C4-2B (cell line): ENCODE results near the gene SLC2A5.

ENCODE experiments used
- H3K27ac ChIP-seq: fragments of 450-650 bp; 2 replicates; pipeline ENCODE4 v1.5.1; 2017
- CTCF ChIP-seq: fragments of 450-650 bp; conservative IDR thresholded peaks from 2 replicates; pipeline ENCODE4 v1.5.1; 2017; ENCODE audit warnings: mild to moderate bottlenecking
- ZFX ChIP-seq: fragments of 450-650 bp; IDR thresholded peaks from 2 replicates; pipeline ENCODE4 v1.6.1; 2017

The SLC2A5 gene

GRCh38 chr1:9078752-9079500 is 9.5 kb upstream of the SLC2A5 start:
- H3K27ac ChIP-seq = no peak overlapping the region
- TF ChIP-seq CTCF (no peak), ZFX (no peak)

- TF ChIP-seq CTCF (no peak), ZFX (no peak)
Observed at GRCh38 chr1:9078015-9078751, 8.7 kb upstream of the SLC2A5 start.

GRCh38 chr1:9075022-9075421 is 5.6 kb upstream of the SLC2A5 start:
- no peak for TF ChIP-seq CTCF
- TF ChIP-seq ZFX = no peak
- no peak overlapping the region for H3K27ac ChIP-seq

More at GRCh38 chr1:9078015-9078751, 8.7 kb upstream of the SLC2A5 start:
- no peak overlapping the region for H3K27ac ChIP-seq

GRCh38 chr1:9073143-9073542 is 3.7 kb upstream of the SLC2A5 start:
- TF ChIP-seq CTCF (no peak), ZFX (no peak)
- H3K27ac ChIP-seq = no peak overlapping the region

GRCh38 chr1:9071554-9072235 is 2.3 kb upstream of the SLC2A5 start:
- TF ChIP-seq CTCF (no peak), ZFX (no peak)
- H3K27ac ChIP-seq = peak overlapping the region; percentile 36

GRCh38 chr1:9070486-9070885 is 1.1 kb upstream of the SLC2A5 start:
- TF ChIP-seq ZFX (no peak), CTCF (no peak)
- H3K27ac ChIP-seq = peak overlapping the region; percentile 36

GRCh38 chr1:9068981-9069325 is 482 bp downstream of the SLC2A5 start:
- H3K27ac ChIP-seq = no peak overlapping the region
- TF ChIP-seq ZFX = no peak
- no peak for TF ChIP-seq CTCF
